GM23338 (cell line): ENCODE data around the gene PALLD. TPM values are rescaled to one million over a fixed set of nuclear protein-coding genes. Genes with fewer than 3 reads are reported as not detected.

Experiments used
- ATAC-seq: fragments of 200-7000 bp; cut with Tn5 transposase; 3 replicates; pipeline ENCODE4 v1.9.1; 2020
- DNase-seq: peaks from one replicate; pipeline ENCODE4 v3.0.0-alpha.2; 2015; ENCODE audit warnings: low spot score
- H2AFZ ChIP-seq: fragments of 200-600 bp; sonication (generic); 2 replicates; pipeline ENCODE4 v1.8.0; 2016; ENCODE audit warnings: antibody characterized with exemption, mild to moderate bottlenecking, moderate library complexity
- H3F3A ChIP-seq: fragments of 200-600 bp; sonication (generic); replicated peaks from 2 replicates; pipeline ENCODE4 v1.8.0; 2017; ENCODE audit warnings: antibody characterized with exemption, mixed run types, low read depth
- H3K27ac ChIP-seq: fragments of 200-600 bp; sonication (generic); 2 replicates; pipeline ENCODE4 v1.6.1; 2016; ENCODE audit warnings: low read depth
- H3K27me3 ChIP-seq: fragments of 200-600 bp; sonication (generic); 2 replicates; pipeline ENCODE4 v1.8.0; 2016; ENCODE audit warnings: mild to moderate bottlenecking, mixed run types, moderate library complexity; ENCODE audit not compliant: insufficient read depth
- H3K36me3 ChIP-seq: fragments of 200-600 bp; sonication (generic); 2 replicates; pipeline ENCODE4 v1.8.0; 2016; ENCODE audit warnings: mild to moderate bottlenecking; ENCODE audit not compliant: insufficient read depth
- H3K4me1 ChIP-seq: fragments of 200-600 bp; sonication (generic); 2 replicates; pipeline ENCODE4 v1.8.0; 2016; ENCODE audit warnings: mild to moderate bottlenecking, moderate library complexity; ENCODE audit not compliant: insufficient read depth
- H3K4me2 ChIP-seq: fragments of 200-600 bp; sonication (generic); 2 replicates; pipeline ENCODE4 v1.7.1; 2017; ENCODE audit warnings: mixed run types
- H3K4me3 ChIP-seq: fragments of 200-600 bp; sonication (generic); 2 replicates; pipeline ENCODE4 v1.6.1; 2016; ENCODE audit warnings: mixed run types
- H3K79me2 ChIP-seq: fragments of 200-600 bp; sonication (generic); replicated peaks from 2 replicates; pipeline ENCODE4 v1.8.0; 2017; ENCODE audit warnings: mild to moderate bottlenecking; ENCODE audit not compliant: insufficient read depth
- H3K9me2 ChIP-seq: fragments of 200-600 bp; sonication (generic); 2 replicates; pipeline ENCODE4 v1.8.0; 2017; ENCODE audit not compliant: insufficient read depth
- H4K20me1 ChIP-seq: fragments of 200-600 bp; sonication (generic); replicated peaks from 2 replicates; pipeline ENCODE4 v1.8.0; 2017; ENCODE audit warnings: mild to moderate bottlenecking; ENCODE audit not compliant: insufficient read depth
- H3K27ac Mint-ChIP-seq: 2 replicates; pipeline ENCODE4 v1.8.0; 2020; ENCODE audit warnings: inconsistent platforms, mild to moderate bottlenecking, moderate library complexity, mixed read lengths
- H3K27me3 Mint-ChIP-seq: 3 replicates; pipeline ENCODE4 v1.8.0; 2022; ENCODE audit warnings: low read depth, mild to moderate bottlenecking, moderate library complexity, mixed read lengths, inconsistent platforms; ENCODE audit not compliant: insufficient read depth, poor library complexity
- H3K36me3 Mint-ChIP-seq: 3 replicates; pipeline ENCODE4 v1.8.0; 2021; ENCODE audit warnings: low read depth, mild to moderate bottlenecking, inconsistent platforms, moderate library complexity, mixed read lengths
- H3K4me1 Mint-ChIP-seq: 3 replicates; pipeline ENCODE4 v1.8.0; 2020; ENCODE audit warnings: mild to moderate bottlenecking, inconsistent platforms, mixed read lengths
- H3K4me3 Mint-ChIP-seq: 3 replicates; pipeline ENCODE4 v1.8.0; 2021; ENCODE audit warnings: moderate library complexity, mild to moderate bottlenecking, inconsistent platforms, mixed read lengths
- H3K9me3 Mint-ChIP-seq: 3 replicates; pipeline ENCODE4 v1.8.0; 2020; ENCODE audit warnings: moderate library complexity, mild to moderate bottlenecking, inconsistent platforms, mixed read lengths
- CREB1 ChIP-seq: fragments of 250-450 bp; sonication (Bioruptor Pico); IDR thresholded peaks from 2 replicates; pipeline ENCODE4 v1.5.0; 2020; ENCODE audit warnings: low read depth, mild to moderate bottlenecking, moderate library complexity
- EZH2 ChIP-seq: fragments of 200-600 bp; sonication (generic); IDR thresholded peaks from one replicate; pipeline ENCODE4 v1.8.0; 2017; ENCODE audit warnings: antibody characterized with exemption, mild to moderate bottlenecking, low read depth; ENCODE audit not compliant: unreplicated experiment
- EZH2phosphoT487 ChIP-seq: fragments of 200-600 bp; sonication (generic); IDR thresholded peaks from one replicate; pipeline ENCODE4 v1.8.1; 2018; ENCODE audit warnings: antibody characterized with exemption; ENCODE audit not compliant: unreplicated experiment
- JUNB ChIP-seq: IDR thresholded peaks from one replicate; pipeline ENCODE4 v1.6.1; 2016; ENCODE audit warnings: antibody characterized with exemption; ENCODE audit not compliant: unreplicated experiment
- NANOG ChIP-seq: IDR thresholded peaks from 2 replicates; pipeline ENCODE4 v1.6.1; 2016; ENCODE audit warnings: antibody characterized with exemption, borderline replicate concordance
- POLR2AphosphoS5 ChIP-seq: IDR thresholded peaks from 2 replicates; pipeline ENCODE4 v1.6.1; 2016; ENCODE audit warnings: antibody characterized with exemption, low read depth
- STAT1 ChIP-seq: IDR thresholded peaks from one replicate; pipeline ENCODE4 v1.6.1; 2016; ENCODE audit warnings: antibody characterized with exemption; ENCODE audit not compliant: unreplicated experiment
- ZNF114 ChIP-seq: fragments of 250-450 bp; sonication (Bioruptor Pico); IDR thresholded peaks from 2 replicates; pipeline ENCODE4 v1.5.0; 2020; ENCODE audit warnings: mild to moderate bottlenecking, moderate library complexity
- ZNF331 ChIP-seq: fragments of 250-450 bp; sonication (Bioruptor Pico); IDR thresholded peaks from 2 replicates; pipeline ENCODE4 v1.5.0; 2020; ENCODE audit warnings: low read depth, mild to moderate bottlenecking, moderate library complexity
- polyA plus RNA-seq: library from polyadenylated mRNA; unstranded; fragments of >200 nt; fragmentation: Nextera tagmentation; extraction: Ambion mirVana; gene quantifications from 2 replicates; pipeline ENCODE4 v1.2.1, GENCODE V29; 2016
- total RNA-seq: library from RNA; depleted of rRNA; stranded (reverse); fragments of >200 nt; shearing (Covaris generic); gene quantifications from 2 replicates; pipeline ENCODE4 v1.2.3, GENCODE V29; 2014
- TF ChIP-seq, protein P1 (sequence below): IDR thresholded peaks from 2 replicates; pipeline ENCODE4 v1.6.1; 2016; ENCODE audit warnings: antibody characterized with exemption
- TF ChIP-seq, protein P2 (sequence below): fragments of 250-450 bp; sonication (Bioruptor Pico); IDR thresholded peaks from 2 replicates; pipeline ENCODE4 v1.5.0; 2020; ENCODE audit warnings: mild to moderate bottlenecking, moderate library complexity
- TF ChIP-seq, protein P3 (sequence below), 2 experiments: fragments of 200-600 bp in 1 of 2; sonication (generic) in 1 of 2; conservative IDR thresholded peaks; 2 replicates each; pipeline versions ENCODE4 v1.5.1 to v1.6.1; 2016 to 2017; ENCODE audit warnings: antibody characterized with exemption in 2 of 2, low read depth in 2 of 2, mild to moderate bottlenecking in 2 of 2, moderate library complexity in 1 of 2
- TF ChIP-seq, protein P4 (sequence below): IDR thresholded peaks from one replicate; pipeline ENCODE4 v1.6.1; 2018; ENCODE audit warnings: antibody characterized with exemption; ENCODE audit not compliant: unreplicated experiment

Gene PALLD
- total and polyA plus RNA-seq, 2 experiments from 2014 or later: 13.1 to 30.2 TPM

DNA sequence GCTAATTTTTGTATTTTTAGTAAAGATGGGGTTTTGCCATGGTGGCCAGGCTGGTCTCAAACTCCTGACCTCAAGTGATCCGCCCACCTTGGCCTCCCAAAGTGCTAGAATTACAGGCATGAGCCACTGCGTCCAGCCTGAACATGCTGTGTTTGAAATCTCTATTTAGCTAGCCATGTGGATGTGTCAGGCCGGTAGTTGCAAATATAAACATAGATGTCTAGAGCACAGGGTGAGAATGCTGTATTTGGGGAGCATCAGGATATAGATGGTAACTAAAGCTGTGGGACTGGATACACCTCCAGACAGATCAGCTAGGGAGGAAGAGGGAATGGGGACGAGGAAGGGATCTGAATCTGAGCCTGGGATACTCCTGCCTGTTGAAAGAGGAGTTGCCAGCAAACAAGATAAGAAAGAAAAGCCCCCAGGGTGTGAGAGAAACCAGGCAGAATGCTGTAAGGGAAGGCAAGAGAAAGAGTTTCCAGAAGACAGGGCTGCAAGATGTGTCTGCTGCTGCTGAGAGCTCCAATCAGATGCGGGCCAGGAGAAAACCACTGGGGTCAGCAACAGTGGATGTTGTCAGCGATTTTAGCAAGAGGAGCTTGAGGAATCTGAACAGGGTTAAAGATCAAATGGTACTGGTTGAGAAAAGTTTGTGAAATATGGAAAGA, 177.4 kb downstream of the PALLD start:
- H3K4me2 ChIP-seq: no peak overlapping the region
- TF ChIP-seq EZH2 (no peak), ZNF331 (no peak), NANOG (no peak), POLR2AphosphoS5 (no peak), CREB1 (CRISPR knock-in tag) (no peak), JUNB (no peak), STAT1 (no peak), EZH2phosphoT487 (no peak), ZNF114 (CRISPR knock-in tag) (no peak)
- TF ChIP-seq, protein P1, sequence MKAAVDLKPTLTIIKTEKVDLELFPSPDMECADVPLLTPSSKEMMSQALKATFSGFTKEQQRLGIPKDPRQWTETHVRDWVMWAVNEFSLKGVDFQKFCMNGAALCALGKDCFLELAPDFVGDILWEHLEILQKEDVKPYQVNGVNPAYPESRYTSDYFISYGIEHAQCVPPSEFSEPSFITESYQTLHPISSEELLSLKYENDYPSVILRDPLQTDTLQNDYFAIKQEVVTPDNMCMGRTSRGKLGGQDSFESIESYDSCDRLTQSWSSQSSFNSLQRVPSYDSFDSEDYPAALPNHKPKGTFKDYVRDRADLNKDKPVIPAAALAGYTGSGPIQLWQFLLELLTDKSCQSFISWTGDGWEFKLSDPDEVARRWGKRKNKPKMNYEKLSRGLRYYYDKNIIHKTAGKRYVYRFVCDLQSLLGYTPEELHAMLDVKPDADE: no peak
- TF ChIP-seq, protein P2, sequence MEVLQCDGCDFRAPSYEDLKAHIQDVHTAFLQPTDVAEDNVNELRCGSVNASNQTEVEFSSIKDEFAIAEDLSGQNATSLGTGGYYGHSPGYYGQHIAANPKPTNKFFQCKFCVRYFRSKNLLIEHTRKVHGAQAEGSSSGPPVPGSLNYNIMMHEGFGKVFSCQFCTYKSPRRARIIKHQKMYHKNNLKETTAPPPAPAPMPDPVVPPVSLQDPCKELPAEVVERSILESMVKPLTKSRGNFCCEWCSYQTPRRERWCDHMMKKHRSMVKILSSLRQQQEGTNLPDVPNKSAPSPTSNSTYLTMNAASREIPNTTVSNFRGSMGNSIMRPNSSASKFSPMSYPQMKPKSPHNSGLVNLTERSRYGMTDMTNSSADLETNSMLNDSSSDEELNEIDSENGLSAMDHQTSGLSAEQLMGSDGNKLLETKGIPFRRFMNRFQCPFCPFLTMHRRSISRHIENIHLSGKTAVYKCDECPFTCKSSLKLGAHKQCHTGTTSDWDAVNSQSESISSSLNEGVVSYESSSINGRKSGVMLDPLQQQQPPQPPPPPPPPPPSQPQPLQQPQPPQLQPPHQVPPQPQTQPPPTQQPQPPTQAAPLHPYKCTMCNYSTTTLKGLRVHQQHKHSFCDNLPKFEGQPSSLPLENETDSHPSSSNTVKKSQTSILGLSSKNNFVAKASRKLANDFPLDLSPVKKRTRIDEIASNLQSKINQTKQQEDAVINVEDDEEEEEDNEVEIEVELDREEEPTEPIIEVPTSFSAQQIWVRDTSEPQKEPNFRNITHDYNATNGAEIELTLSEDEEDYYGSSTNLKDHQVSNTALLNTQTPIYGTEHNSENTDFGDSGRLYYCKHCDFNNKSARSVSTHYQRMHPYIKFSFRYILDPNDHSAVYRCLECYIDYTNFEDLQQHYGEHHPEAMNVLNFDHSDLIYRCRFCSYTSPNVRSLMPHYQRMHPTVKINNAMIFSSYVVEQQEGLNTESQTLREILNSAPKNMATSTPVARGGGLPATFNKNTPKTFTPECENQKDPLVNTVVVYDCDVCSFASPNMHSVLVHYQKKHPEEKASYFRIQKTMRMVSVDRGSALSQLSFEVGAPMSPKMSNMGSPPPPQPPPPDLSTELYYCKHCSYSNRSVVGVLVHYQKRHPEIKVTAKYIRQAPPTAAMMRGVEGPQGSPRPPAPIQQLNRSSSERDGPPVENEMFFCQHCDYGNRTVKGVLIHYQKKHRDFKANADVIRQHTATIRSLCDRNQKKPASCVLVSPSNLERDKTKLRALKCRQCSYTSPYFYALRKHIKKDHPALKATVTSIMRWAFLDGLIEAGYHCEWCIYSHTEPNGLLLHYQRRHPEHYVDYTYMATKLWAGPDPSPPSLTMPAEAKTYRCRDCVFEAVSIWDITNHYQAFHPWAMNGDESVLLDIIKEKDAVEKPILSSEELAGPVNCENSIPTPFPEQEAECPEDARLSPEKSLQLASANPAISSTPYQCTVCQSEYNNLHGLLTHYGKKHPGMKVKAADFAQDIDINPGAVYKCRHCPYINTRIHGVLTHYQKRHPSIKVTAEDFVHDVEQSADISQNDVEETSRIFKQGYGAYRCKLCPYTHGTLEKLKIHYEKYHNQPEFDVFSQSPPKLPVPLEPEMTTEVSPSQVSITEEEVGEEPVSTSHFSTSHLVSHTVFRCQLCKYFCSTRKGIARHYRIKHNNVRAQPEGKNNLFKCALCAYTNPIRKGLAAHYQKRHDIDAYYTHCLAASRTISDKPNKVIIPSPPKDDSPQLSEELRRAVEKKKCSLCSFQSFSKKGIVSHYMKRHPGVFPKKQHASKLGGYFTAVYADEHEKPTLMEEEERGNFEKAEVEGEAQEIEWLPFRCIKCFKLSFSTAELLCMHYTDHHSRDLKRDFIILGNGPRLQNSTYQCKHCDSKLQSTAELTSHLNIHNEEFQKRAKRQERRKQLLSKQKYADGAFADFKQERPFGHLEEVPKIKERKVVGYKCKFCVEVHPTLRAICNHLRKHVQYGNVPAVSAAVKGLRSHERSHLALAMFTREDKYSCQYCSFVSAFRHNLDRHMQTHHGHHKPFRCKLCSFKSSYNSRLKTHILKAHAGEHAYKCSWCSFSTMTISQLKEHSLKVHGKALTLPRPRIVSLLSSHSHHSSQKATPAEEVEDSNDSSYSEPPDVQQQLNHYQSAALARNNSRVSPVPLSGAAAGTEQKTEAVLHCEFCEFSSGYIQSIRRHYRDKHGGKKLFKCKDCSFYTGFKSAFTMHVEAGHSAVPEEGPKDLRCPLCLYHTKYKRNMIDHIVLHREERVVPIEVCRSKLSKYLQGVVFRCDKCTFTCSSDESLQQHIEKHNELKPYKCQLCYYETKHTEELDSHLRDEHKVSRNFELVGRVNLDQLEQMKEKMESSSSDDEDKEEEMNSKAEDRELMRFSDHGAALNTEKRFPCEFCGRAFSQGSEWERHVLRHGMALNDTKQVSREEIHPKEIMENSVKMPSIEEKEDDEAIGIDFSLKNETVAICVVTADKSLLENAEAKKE (CRISPR knock-in tag): no peak
- TF ChIP-seq, protein P3, sequence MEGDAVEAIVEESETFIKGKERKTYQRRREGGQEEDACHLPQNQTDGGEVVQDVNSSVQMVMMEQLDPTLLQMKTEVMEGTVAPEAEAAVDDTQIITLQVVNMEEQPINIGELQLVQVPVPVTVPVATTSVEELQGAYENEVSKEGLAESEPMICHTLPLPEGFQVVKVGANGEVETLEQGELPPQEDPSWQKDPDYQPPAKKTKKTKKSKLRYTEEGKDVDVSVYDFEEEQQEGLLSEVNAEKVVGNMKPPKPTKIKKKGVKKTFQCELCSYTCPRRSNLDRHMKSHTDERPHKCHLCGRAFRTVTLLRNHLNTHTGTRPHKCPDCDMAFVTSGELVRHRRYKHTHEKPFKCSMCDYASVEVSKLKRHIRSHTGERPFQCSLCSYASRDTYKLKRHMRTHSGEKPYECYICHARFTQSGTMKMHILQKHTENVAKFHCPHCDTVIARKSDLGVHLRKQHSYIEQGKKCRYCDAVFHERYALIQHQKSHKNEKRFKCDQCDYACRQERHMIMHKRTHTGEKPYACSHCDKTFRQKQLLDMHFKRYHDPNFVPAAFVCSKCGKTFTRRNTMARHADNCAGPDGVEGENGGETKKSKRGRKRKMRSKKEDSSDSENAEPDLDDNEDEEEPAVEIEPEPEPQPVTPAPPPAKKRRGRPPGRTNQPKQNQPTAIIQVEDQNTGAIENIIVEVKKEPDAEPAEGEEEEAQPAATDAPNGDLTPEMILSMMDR (conservative IDR thresholded peaks at IDR 0.05; ENCODE audit: low read depth in 2 of 2): no peak
- TF ChIP-seq, protein P4, sequence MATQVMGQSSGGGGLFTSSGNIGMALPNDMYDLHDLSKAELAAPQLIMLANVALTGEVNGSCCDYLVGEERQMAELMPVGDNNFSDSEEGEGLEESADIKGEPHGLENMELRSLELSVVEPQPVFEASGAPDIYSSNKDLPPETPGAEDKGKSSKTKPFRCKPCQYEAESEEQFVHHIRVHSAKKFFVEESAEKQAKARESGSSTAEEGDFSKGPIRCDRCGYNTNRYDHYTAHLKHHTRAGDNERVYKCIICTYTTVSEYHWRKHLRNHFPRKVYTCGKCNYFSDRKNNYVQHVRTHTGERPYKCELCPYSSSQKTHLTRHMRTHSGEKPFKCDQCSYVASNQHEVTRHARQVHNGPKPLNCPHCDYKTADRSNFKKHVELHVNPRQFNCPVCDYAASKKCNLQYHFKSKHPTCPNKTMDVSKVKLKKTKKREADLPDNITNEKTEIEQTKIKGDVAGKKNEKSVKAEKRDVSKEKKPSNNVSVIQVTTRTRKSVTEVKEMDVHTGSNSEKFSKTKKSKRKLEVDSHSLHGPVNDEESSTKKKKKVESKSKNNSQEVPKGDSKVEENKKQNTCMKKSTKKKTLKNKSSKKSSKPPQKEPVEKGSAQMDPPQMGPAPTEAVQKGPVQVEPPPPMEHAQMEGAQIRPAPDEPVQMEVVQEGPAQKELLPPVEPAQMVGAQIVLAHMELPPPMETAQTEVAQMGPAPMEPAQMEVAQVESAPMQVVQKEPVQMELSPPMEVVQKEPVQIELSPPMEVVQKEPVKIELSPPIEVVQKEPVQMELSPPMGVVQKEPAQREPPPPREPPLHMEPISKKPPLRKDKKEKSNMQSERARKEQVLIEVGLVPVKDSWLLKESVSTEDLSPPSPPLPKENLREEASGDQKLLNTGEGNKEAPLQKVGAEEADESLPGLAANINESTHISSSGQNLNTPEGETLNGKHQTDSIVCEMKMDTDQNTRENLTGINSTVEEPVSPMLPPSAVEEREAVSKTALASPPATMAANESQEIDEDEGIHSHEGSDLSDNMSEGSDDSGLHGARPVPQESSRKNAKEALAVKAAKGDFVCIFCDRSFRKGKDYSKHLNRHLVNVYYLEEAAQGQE: no peak

More for the DNA sequence above, 177.4 kb downstream of the PALLD start:
- H3K4me3 Mint-ChIP-seq: no peak overlapping the region
- no peaks in the 10 kb centered on the region for H3K27me3 ChIP-seq
- no peak overlapping the region for H3K27ac ChIP-seq
- no peaks in the 10 kb centered on the region for H3K79me2 ChIP-seq
- H3K27me3 Mint-ChIP-seq: no peaks in the 10 kb centered on the region
- no peaks in the 10 kb centered on the region; the same call in 2 of the 3 replicates for H3K4me1 Mint-ChIP-seq
- H3K36me3 ChIP-seq: no peaks in the 10 kb centered on the region
- no peaks in the 10 kb centered on the region for H3K36me3 Mint-ChIP-seq
- no peak overlapping the region for H3K4me3 ChIP-seq
- no peak; the same call in 2 of the 3 replicates for ATAC-seq
- no peak for DNase-seq
- H3K27ac Mint-ChIP-seq: no peak overlapping the region
- H3K4me1 ChIP-seq: no peaks in the 10 kb centered on the region
- no peaks in the 10 kb centered on the region for H3K9me2 ChIP-seq
- H3F3A ChIP-seq: no peaks in the 10 kb centered on the region
- no peaks in the 10 kb centered on the region for H3K9me3 Mint-ChIP-seq
- H4K20me1 ChIP-seq: no peaks in the 10 kb centered on the region
- 0 out of 2 replicates have a peak overlapping the region, but pooled peaks have one; percentile 14 for H2AFZ ChIP-seq
